ENCODE data around the gene MANF. TPM values are rescaled to one million over a fixed set of nuclear protein-coding genes. Genes with fewer than 3 reads are reported as not detected.
A peak's percentile ranks its signal among the peaks of the same experiment; 100 is the strongest.

The MANF gene
- total RNA-seq (2014; rRNA removed; shearing (Covaris generic)), result 104 and 122 TPM in 2 replicates
- total RNA-seq (2022), result 98.6 and 117 TPM in 2 replicates
- Bru-seq, nascent RNA, result percentile 92 among the genes with signal in this experiment
- BruChase-seq, experiment 1, labeled RNA remaining after a 6-hour chase, result percentile 88 among the genes with signal in this experiment
- BruChase-seq, experiment 2, labeled RNA remaining after a 2-hour chase, result percentile 94 among the genes with signal in this experiment
- long read RNA-seq, transcript MANF-204 (4 exons, 1,153 nt), result major isoform, 18 of 29 reads
- long read RNA-seq, partial matches to known transcripts, result 0 of 29 reads
- long read RNA-seq, other reads (novel, unspliced or antisense), result 7 of 29 reads

DNA sequence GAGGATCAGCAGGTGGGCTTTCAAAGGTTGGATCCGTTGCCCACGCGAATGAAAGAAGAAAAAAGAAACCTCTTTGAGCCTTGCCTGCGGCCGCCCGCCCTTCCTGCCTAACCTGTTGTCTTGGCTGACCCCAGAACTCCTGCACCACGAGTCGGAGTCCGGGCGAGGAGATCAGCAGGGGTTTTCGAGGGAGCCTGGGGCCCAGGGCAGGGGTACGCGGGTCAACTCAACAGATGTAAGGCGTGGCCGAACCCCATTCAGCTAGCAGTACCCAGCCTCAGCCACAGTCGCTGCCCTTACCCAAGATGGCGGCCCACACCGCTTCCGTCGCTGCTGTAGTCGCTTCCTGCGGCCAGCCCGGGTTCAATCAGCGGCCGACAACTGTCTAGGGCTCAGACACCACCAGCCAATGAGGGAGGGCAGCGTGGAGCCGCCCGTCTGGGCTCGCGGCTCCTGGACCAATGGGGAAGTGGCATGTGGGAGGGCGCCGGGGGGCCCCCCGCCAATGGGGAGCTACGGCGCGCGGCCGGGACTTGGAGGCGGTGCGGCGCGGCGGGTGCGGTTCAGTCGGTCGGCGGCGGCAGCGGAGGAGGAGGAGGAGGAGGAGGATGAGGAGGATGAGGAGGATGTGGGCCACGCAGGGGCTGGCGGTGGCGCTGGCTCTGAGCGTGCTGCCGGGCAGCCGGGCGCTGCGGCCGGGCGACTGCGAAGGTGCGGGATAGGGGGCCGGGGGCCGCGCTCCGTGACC is at the start of gene MANF:
TSS of gene MANF (plus strand) at position 566 of the 748 bp plus-strand sequence. CDS start at position 618, 52 bp downstream.
- Histone ChIP-seq H3K79me2 (ENCODE audit: insufficient read depth, low read depth, low read length) (peaks cover 41% of the 10 kb centered on the region), H3K4me2 (ENCODE audit: low read length) (peak within 1 kb of the TSS; percentile 92), H3K9me2 (ENCODE audit: insufficient read depth, low read length) (no peaks in the 10 kb centered on the region), H3K9me3 (ENCODE audit: low read length) (no peaks in the 10 kb centered on the region), H3K4me1 (ENCODE audit: insufficient read depth, low read length, poor library complexity, severe bottlenecking) (peaks cover 46% of the 10 kb centered on the region), H3K36me3 (ENCODE audit: insufficient read depth, low read length) (peaks cover 42% of the 10 kb centered on the region), H3K27ac (ENCODE audit: low read depth, low read length, poor library complexity, severe bottlenecking) (peak within 1 kb of the TSS; percentile 67), H4K20me1 (ENCODE audit: insufficient read depth, low read length) (peaks cover 22% of the 10 kb centered on the region; the same call in 1 of the 2 replicates), H3K4me3 (ENCODE audit: low read depth, low read length, poor library complexity, severe bottlenecking) (peak within 1 kb of the TSS; percentile 90), H2AFZ (ENCODE audit: low read length) (peak within 1 kb of the TSS; percentile 48; the same call in 1 of the 2 replicates)
- TF ChIP-seq, protein P1, sequence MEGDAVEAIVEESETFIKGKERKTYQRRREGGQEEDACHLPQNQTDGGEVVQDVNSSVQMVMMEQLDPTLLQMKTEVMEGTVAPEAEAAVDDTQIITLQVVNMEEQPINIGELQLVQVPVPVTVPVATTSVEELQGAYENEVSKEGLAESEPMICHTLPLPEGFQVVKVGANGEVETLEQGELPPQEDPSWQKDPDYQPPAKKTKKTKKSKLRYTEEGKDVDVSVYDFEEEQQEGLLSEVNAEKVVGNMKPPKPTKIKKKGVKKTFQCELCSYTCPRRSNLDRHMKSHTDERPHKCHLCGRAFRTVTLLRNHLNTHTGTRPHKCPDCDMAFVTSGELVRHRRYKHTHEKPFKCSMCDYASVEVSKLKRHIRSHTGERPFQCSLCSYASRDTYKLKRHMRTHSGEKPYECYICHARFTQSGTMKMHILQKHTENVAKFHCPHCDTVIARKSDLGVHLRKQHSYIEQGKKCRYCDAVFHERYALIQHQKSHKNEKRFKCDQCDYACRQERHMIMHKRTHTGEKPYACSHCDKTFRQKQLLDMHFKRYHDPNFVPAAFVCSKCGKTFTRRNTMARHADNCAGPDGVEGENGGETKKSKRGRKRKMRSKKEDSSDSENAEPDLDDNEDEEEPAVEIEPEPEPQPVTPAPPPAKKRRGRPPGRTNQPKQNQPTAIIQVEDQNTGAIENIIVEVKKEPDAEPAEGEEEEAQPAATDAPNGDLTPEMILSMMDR (conservative IDR thresholded peaks at IDR 0.05; ENCODE audit: low read length), result no peak
- TF ChIP-seq EZH2phosphoT487 (IDR thresholded peaks at IDR 0.05; ENCODE audit: borderline replicate concordance, low read depth, low read length), result no peak
- ChIA-PET POLR2A (interaction anchor here (0.9 to 1.8 kb wide), 4 partner anchors 115 to 1085 kb away, joined by 3 to 6 read pairs (median 4); partner anchors contain the start of gene DCAF1), CTCF (ENCODE audit: unreplicated experiment) (interaction anchor here (0.6 to 1.1 kb wide), 3 partner anchors 114 to 927 kb away, joined by 3 read pairs; partner anchors contain the start of gene TLR9)
- intact Hi-C loops (cut with micrococcal nuclease; ENCODE audit: unreplicated experiment), result loop anchor here (2.0 kb wide), 2 partner anchors 286 to 816 kb away; partner anchors contain the start of genes HEMK1 and TEX264
- DNase-seq (ENCODE audit: low spot score), result peak; percentile 98
- BruUV-seq (replicated peaks), result no TSS peak

DNA sequence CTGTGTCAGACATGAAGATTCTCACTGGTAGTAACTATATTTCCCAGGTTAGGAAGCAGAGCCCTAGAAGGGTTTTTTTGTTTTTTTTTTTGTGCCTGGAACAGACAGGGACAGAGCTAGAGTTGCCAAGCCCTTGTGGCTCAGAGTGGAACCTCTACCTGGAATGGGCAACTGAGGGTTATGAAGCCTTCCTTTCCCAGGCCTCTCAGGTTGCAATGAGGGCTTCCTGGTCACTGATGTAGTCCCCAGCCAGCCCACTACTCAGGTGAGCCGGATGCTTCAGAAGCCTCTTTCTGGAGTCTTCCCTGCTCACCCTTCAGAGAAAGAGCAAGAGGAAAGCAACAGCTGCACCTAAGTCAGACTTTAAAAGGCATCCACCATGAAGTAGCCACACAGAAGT is 48.8 kb upstream of the MANF start:
- no peaks in the 10 kb centered on the region for H4K20me1 ChIP-seq (ENCODE audit: insufficient read depth, low read length)
- CTCF ChIA-PET (ENCODE audit: unreplicated experiment), result no interaction called here
- H3K4me2 ChIP-seq (ENCODE audit: low read length), result no peak overlapping the region
- no peak overlapping the region for H3K4me3 ChIP-seq (ENCODE audit: low read depth, low read length, poor library complexity, severe bottlenecking)
- H3K27ac ChIP-seq (ENCODE audit: low read depth, low read length, poor library complexity, severe bottlenecking), result no peak overlapping the region
- intact Hi-C loops (cut with micrococcal nuclease; ENCODE audit: unreplicated experiment), result no loop called here
- DNase-seq (ENCODE audit: low spot score), result no peak
- H3K9me2 ChIP-seq (ENCODE audit: insufficient read depth, low read length), result no peaks in the 10 kb centered on the region
- no peaks in the 10 kb centered on the region for H3K36me3 ChIP-seq (ENCODE audit: insufficient read depth, low read length)
- no peak overlapping the region for H2AFZ ChIP-seq (ENCODE audit: low read length)
- H3K9me3 ChIP-seq (ENCODE audit: low read length), result no peaks in the 10 kb centered on the region
- no peaks in the 10 kb centered on the region for H3K4me1 ChIP-seq (ENCODE audit: insufficient read depth, low read length, poor library complexity, severe bottlenecking)
- POLR2A ChIA-PET, result no interaction called here
- no TSS peak for BruUV-seq (replicated peaks)
- H3K79me2 ChIP-seq (ENCODE audit: insufficient read depth, low read depth, low read length), result no peaks in the 10 kb centered on the region
- TF ChIP-seq EZH2phosphoT487 (IDR thresholded peaks at IDR 0.05; ENCODE audit: borderline replicate concordance, low read depth, low read length), result no peak
- TF ChIP-seq, protein P1 (conservative IDR thresholded peaks at IDR 0.05; ENCODE audit: low read length), result no peak
